Osteocyte (in vitro differentiated cells): ENCODE results near the gene EOGT. TPM values are rescaled to one million over a fixed set of nuclear protein-coding genes. Genes with fewer than 3 reads are reported as not detected.

Source experiments
- DNase-seq: peaks from one replicate; pipeline ENCODE4 v3.0.0; 2021; ENCODE audit warnings: mixed read lengths; ENCODE audit not compliant: unreplicated experiment; ENCODE audit errors: extremely low spot score
- H3K27ac Mint-ChIP-seq: one replicate; pipeline ENCODE4 v1.8.0; 2021; ENCODE audit warnings: mild to moderate bottlenecking, mixed read lengths; ENCODE audit not compliant: unreplicated experiment
- H3K27me3 Mint-ChIP-seq: one replicate; pipeline ENCODE4 v1.8.0; 2021; ENCODE audit warnings: mixed read lengths; ENCODE audit not compliant: unreplicated experiment
- H3K36me3 Mint-ChIP-seq: one replicate; pipeline ENCODE4 v1.8.0; 2021; ENCODE audit warnings: mixed read lengths; ENCODE audit not compliant: unreplicated experiment
- H3K4me1 Mint-ChIP-seq: one replicate; pipeline ENCODE4 v1.8.0; 2021; ENCODE audit warnings: mixed read lengths; ENCODE audit not compliant: unreplicated experiment
- H3K4me3 Mint-ChIP-seq: one replicate; pipeline ENCODE4 v1.8.0; 2021; ENCODE audit warnings: mild to moderate bottlenecking, moderate library complexity, mixed read lengths; ENCODE audit not compliant: unreplicated experiment
- H3K9me3 Mint-ChIP-seq: one replicate; pipeline ENCODE4 v1.8.0; 2021; ENCODE audit warnings: mixed read lengths; ENCODE audit not compliant: unreplicated experiment
- CTCF ChIP-seq: fragments of 200-600 bp; sonication (generic); IDR thresholded peaks from 2 replicates; pipeline ENCODE4 v1.5.0; 2021; ENCODE audit warnings: antibody characterized with exemption, mild to moderate bottlenecking, moderate library complexity
- long read RNA-seq: library from polyadenylated mRNA; unstranded; transcript quantifications from one replicate; pipeline ENCODE4 v2.0.0, GENCODE V29; 2021
- total RNA-seq: library from RNA; stranded (reverse); gene quantifications from 2 replicates; pipeline ENCODE4 v1.2.1, GENCODE V29; 2021

Gene EOGT
- total RNA-seq = 26.6 and 27.6 TPM in 2 replicates
- long read RNA-seq, full-length matches to known transcripts = 29 of 63 reads
- long read RNA-seq, partial matches to known transcripts = 19 of 63 reads
- long read RNA-seq, other reads (novel, unspliced or antisense) = 15 of 63 reads

GRCh38 chr3:69013253-69014021, at the start of gene EOGT:
EOGT (minus strand) TSS chr3:69013684; CDS start chr3:69009846, 3,838 bp downstream.
- no peaks in the 10 kb centered on the region for H3K27me3 Mint-ChIP-seq
- H3K4me1 Mint-ChIP-seq = peaks cover 37% of the 10 kb centered on the region
- peak; percentile 94 for DNase-seq
- peak within 1 kb of the TSS; percentile 82 for H3K4me3 Mint-ChIP-seq
- no peaks in the 10 kb centered on the region for H3K9me3 Mint-ChIP-seq
- H3K27ac Mint-ChIP-seq = peak within 1 kb of the TSS; percentile 92
- peaks cover 36% of the 10 kb centered on the region for H3K36me3 Mint-ChIP-seq
- TF ChIP-seq CTCF = peak; percentile 78

- Mint-ChIP-seq H3K4me1 (no peaks in the 10 kb centered on the region), H3K9me3 (no peaks in the 10 kb centered on the region), H3K4me3 (no peak overlapping the region), H3K36me3 (peaks cover 53% of the 10 kb centered on the region), H3K27ac (no peak overlapping the region), H3K27me3 (no peaks in the 10 kb centered on the region)
- TF ChIP-seq CTCF = no peak
- no peak for DNase-seq
These were observed 46.2 kb upstream of the EOGT start for GRCh38 chr3:69059688-69060087.

- Mint-ChIP-seq H3K4me3 (no peak overlapping the region), H3K36me3 (peaks cover 53% of the 10 kb centered on the region), H3K27ac (no peak overlapping the region), H3K9me3 (no peaks in the 10 kb centered on the region), H3K4me1 (no peaks in the 10 kb centered on the region), H3K27me3 (no peaks in the 10 kb centered on the region)
- no peak for TF ChIP-seq CTCF
- no peak for DNase-seq
These were observed 45.4 kb upstream of the EOGT start for GRCh38 chr3:69058947-69059224.

GRCh38 chr3:69058180-69058946, 44.9 kb upstream of the EOGT start:
- Mint-ChIP-seq H3K36me3 (peaks cover 48% of the 10 kb centered on the region), H3K9me3 (no peaks in the 10 kb centered on the region), H3K4me1 (no peaks in the 10 kb centered on the region), H3K27ac (no peak overlapping the region), H3K4me3 (no peak overlapping the region), H3K27me3 (no peaks in the 10 kb centered on the region)
- DNase-seq = no peak
- no peak for TF ChIP-seq CTCF

- TF ChIP-seq CTCF = no peak
- Mint-ChIP-seq H3K9me3 (no peaks in the 10 kb centered on the region), H3K27me3 (no peaks in the 10 kb centered on the region), H3K27ac (peak overlapping the region; percentile 99), H3K36me3 (peaks cover 24% of the 10 kb centered on the region), H3K4me3 (peak overlapping the region; percentile 95), H3K4me1 (peaks cover 34% of the 10 kb centered on the region)
- no peak for DNase-seq
These were observed 39.0 kb upstream of the EOGT start for GRCh38 chr3:69052472-69052898.
